IPS-20b (cell line): Measurements from ENCODE around the gene KRTAP5-2.

Experiments used
- H3K27ac ChIP-seq: one replicate; pipeline ENCODE4 v1.5.1; 2013; ENCODE audit warnings: low read length
- H3K27me3 ChIP-seq: 2 replicates; pipeline ENCODE4 v1.6.1; 2013; ENCODE audit warnings: mild to moderate bottlenecking, low read length, inconsistent platforms; ENCODE audit not compliant: insufficient read depth
- H3K36me3 ChIP-seq: 2 replicates; pipeline ENCODE4 v1.6.1; 2013; ENCODE audit warnings: low read depth, mild to moderate bottlenecking, inconsistent platforms, low read length, moderate library complexity; ENCODE audit not compliant: insufficient read depth
- H3K4me1 ChIP-seq: 2 replicates; pipeline ENCODE4 v1.6.1; 2013; ENCODE audit warnings: mild to moderate bottlenecking, control low read depth, inconsistent platforms, low read length, moderate library complexity; ENCODE audit not compliant: insufficient read depth
- H3K4me3 ChIP-seq: 2 replicates; pipeline ENCODE4 v1.5.1; 2013; ENCODE audit warnings: mild to moderate bottlenecking, low read length, inconsistent platforms
- H3K9ac ChIP-seq: 2 replicates; pipeline ENCODE4 v1.6.1; 2013; ENCODE audit warnings: low read depth, mild to moderate bottlenecking, inconsistent platforms, low read length, moderate library complexity
- H3K9me3 ChIP-seq: 2 replicates; pipeline ENCODE4 v1.6.1; 2013; ENCODE audit warnings: mild to moderate bottlenecking, low read depth, low read length, inconsistent platforms; ENCODE audit not compliant: insufficient read depth

The KRTAP5-2 gene

GRCh38 chr11:1637628-1638027, 39.5 kb upstream of the KRTAP5-2 start:
- no peak overlapping the region for H3K27ac ChIP-seq
- no peaks in the 10 kb centered on the region for H3K36me3 ChIP-seq
- H3K9ac ChIP-seq, result no peak overlapping the region
- H3K27me3 ChIP-seq, result no peaks in the 10 kb centered on the region
- H3K4me3 ChIP-seq, result no peak overlapping the region
- H3K9me3 ChIP-seq, result no peaks in the 10 kb centered on the region
- no peaks in the 10 kb centered on the region for H3K4me1 ChIP-seq

DNA sequence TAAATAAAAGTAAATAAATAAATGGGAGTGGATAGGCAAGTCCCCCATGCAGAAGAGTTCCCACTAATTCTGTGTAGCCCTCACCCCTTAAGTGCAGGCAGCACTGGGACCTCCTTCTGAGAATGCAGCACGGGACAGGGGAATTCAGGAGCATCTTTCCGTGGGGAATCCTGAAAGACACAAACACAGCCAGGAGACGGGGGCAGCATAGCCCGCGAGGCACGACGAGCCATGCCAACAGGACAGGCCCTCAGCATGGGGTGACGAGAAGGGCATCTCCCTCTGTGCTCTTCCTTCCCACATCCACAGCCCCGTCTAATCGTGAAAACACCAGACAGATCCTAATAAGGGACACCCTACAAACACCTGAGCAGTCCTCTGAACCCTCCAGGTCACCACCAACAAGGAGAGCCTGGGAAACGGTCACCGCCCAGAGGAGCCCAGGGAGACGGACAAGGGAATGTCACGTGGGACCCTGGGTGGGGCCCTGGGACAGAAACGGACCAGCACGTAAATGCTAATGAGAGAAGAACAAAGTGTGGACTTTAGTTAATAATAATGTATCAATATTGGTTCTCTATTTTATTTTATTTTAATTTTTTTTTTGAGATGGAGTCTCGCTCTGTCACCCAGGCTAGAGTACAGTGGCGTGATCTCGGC, 38.3 kb upstream of the KRTAP5-2 start:
- Histone ChIP-seq H3K27me3 (peaks cover 8% of the 10 kb centered on the region), H3K9ac (no peak overlapping the region), H3K36me3 (no peaks in the 10 kb centered on the region), H3K4me1 (no peaks in the 10 kb centered on the region), H3K4me3 (no peak overlapping the region), H3K27ac (no peak overlapping the region), H3K9me3 (no peaks in the 10 kb centered on the region)

DNA sequence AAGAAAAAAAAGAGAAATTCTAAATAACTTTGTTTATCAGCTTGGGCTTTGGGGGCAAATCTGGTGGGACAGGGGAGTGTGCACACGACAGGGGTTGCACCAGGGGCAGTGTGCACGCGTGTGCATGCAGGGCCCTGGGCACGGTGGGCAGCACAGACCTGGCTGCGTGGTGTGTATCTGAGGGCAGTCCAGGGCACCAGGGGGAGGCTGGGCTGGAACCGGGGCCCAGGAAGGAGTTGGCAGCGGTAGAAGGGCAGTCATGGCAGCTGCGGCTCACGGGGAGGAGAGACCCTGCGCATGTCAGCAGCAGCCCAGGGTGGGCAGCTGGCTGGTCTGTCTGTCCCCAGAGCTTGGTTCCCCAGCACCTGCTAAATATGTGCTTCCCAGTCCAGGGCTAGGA, 35.8 kb upstream of the KRTAP5-2 start:
- Histone ChIP-seq H3K36me3 (no peaks in the 10 kb centered on the region), H3K4me1 (no peaks in the 10 kb centered on the region), H3K4me3 (no peak overlapping the region), H3K9ac (no peak overlapping the region), H3K9me3 (no peaks in the 10 kb centered on the region), H3K27me3 (peaks cover 22% of the 10 kb centered on the region), H3K27ac (no peak overlapping the region)

DNA sequence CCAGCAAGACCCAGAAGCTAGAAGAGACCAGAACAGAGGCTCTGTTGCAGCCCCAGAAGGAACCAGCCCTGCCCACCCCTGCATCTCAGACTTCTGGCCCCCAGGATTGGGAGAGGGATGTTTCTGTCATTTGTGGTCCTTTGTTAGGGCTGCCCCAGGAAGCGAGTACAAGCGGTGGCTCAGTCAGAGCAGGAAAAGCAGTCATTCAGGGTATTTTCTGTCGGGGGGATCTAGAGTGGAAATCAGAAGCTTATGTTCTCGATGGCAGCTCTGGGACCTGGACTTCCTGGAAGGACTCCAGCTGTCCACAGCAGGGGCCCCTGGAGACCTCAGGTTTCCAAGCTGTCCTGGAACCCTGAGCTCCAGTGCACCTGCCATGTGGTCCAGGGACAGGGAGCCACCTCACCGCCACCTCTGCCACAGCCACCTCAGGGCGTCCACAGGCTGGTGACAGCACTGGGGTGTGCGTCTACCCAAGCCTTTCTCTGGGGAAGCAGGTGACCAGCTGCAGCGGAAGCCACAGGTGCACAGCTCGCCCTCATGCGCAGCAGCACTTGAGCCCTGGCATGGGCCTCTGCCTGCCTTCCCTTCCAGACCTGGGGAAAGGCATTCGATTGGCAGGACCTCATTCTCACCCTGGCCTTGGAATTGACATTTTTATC, 34.1 kb upstream of the KRTAP5-2 start:
- Histone ChIP-seq H3K27me3 (peaks cover 36% of the 10 kb centered on the region), H3K36me3 (no peaks in the 10 kb centered on the region), H3K9ac (no peak overlapping the region), H3K9me3 (no peaks in the 10 kb centered on the region), H3K4me1 (no peaks in the 10 kb centered on the region), H3K4me3 (no peak overlapping the region), H3K27ac (no peak overlapping the region)

DNA sequence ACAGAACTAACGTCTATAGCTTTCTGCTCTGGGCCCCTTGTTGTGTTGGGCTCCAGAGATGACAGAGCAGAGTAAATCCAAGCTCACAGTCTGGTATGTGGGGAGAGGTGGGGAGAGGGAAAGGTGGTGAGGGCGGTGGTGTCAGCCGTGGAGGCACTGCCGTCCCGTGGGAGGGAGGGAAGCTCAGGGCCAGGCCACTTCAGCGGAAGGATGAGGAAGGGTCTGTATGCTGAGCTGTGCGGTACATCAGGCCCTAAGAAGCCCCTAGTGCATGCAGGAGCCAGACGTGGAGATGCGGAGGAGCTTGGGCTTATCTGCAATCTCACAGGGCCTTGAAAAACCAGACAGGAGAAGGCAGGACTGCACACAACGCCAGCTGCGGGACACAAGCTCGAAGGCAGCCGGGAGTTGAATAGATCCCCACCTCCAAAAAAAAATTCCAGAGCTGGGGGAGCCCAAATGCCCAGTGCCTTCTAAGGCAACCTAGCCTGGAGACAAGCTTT, 33.0 kb upstream of the KRTAP5-2 start:
- Histone ChIP-seq H3K9me3 (no peaks in the 10 kb centered on the region), H3K27ac (no peak overlapping the region), H3K4me1 (no peaks in the 10 kb centered on the region), H3K27me3 (peaks cover 37% of the 10 kb centered on the region), H3K36me3 (no peaks in the 10 kb centered on the region), H3K9ac (no peak overlapping the region), H3K4me3 (no peak overlapping the region)

DNA sequence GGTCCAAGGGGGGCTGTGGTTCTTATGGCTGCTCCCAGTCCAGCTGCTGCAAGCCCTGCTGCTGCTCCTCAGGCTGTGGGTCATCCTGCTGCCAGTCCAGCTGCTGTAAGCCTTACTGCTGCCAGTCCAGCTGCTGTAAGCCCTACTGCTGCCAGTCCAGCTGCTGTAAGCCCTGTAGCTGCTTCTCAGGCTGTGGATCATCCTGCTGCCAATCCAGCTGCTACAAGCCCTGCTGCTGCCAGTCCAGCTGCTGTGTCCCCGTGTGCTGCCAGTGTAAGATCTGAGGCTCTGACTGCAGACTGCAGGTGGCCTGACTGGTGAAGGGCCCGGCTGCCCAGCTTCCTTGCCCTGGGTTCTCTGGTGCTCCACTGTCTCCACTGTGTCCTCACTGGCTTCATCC, 32.2 kb upstream of the KRTAP5-2 start:
- no peak overlapping the region for H3K27ac ChIP-seq
- peaks cover 37% of the 10 kb centered on the region for H3K27me3 ChIP-seq
- H3K4me3 ChIP-seq, result no peak overlapping the region
- H3K36me3 ChIP-seq, result no peaks in the 10 kb centered on the region
- H3K4me1 ChIP-seq, result no peaks in the 10 kb centered on the region
- no peaks in the 10 kb centered on the region for H3K9me3 ChIP-seq
- no peak overlapping the region for H3K9ac ChIP-seq

DNA sequence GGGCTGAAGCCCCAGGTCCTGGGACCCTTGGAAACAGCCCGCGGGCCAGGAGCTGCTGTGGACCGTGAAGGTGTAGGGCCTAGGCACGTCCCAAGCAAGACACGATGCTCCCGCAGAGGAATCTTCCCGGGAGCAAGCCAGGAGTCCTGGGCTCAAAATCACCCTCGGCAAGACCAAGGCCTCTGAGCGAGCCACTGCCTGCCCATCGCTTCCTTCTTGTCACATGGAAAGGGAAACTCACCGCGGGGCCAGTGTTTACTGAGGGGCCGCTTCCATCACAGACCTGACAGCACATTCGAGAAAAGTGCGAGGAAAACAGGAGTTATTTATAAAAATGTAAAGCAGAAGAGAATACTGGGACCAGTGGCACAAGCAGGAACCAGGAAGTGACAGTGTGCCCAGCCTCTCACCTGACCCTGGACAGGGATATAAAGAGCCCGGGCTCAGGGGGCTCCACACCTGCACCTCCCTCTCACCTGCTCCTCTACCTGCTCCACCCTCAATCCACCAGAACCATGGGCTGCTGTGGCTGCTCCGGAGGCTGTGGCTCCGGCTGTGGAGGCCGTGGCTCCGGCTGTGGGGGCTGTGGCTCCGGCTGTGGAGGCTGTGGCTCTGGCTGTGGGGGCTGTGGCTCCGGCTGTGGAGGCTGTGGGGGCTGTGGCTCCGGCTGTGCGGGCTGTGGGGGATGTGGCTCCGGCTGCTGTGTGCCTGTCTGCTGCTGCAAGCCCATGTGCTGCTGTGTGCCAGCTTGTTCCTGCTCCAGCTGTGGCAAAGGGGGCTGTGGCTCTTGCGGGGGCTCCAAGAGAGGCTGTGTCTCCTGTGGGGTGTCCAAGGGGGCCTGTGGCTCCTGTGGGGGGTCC, 31.5 kb upstream of the KRTAP5-2 start, which contains the start of gene KRTAP5-5:
TSS of gene KRTAP5-5 (plus strand) at position 450 of the 860 bp plus-strand sequence. CDS start at position 516, 66 bp downstream.
- H3K27me3 ChIP-seq, result peaks cover 37% of the 10 kb centered on the region
- no peak within 1 kb of the TSS for H3K9ac ChIP-seq
- no peaks in the 10 kb centered on the region for H3K4me1 ChIP-seq
- no peak within 1 kb of the TSS for H3K27ac ChIP-seq
- no peak within 1 kb of the TSS; the same call in 1 of the 2 replicates for H3K4me3 ChIP-seq
- no peaks in the 10 kb centered on the region for H3K9me3 ChIP-seq
- H3K36me3 ChIP-seq, result no peaks in the 10 kb centered on the region

DNA sequence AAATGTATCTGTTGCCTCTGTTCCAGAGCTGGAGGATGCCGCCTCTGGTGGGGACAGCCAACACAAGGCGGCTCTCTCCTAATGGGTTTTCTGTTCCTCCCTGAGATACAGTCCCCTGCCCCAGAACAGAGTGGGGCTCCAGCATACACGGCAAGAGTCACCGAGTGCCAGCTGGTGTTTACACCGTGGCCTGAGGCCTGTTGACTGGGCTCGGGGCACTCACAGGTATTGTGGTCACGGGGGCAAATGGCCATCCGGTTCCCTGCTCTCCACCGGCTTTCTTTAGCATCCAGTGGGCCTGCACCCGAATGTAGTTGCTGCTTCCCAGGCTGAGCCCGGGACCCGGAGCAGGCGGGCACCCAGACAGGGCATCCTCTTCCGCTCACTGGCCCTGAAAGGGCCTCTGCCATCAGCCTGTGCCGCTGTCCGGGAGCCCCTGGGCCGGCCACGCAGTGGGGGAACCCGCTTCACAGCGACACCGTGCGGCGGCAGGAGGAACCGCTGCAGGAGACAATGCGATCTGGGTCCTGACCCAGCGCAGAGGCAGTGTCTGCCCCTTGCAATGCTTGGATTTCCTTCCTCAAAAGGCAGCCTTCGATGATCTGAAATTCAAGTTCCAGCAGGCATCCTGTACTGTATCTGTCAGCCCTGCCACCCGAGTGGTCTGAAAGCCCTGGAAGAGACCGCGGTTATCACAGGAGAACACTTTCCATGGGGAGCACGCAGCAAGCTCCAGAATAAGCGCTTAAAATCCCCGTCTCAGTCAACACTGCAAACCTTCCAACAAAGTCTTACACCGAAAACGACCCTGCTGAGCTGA, 30.6 kb upstream of the KRTAP5-2 start:
- Histone ChIP-seq H3K9ac (no peak overlapping the region), H3K36me3 (no peaks in the 10 kb centered on the region), H3K9me3 (no peaks in the 10 kb centered on the region), H3K4me1 (no peaks in the 10 kb centered on the region), H3K4me3 (no peak overlapping the region; the same call in 1 of the 2 replicates), H3K27me3 (peaks cover 37% of the 10 kb centered on the region), H3K27ac (no peak overlapping the region)

GRCh38 chr11:1625541-1625940, 27.4 kb upstream of the KRTAP5-2 start:
- peaks cover 23% of the 10 kb centered on the region for H3K27me3 ChIP-seq
- H3K4me1 ChIP-seq, result no peaks in the 10 kb centered on the region
- H3K9me3 ChIP-seq, result no peaks in the 10 kb centered on the region
- no peak overlapping the region for H3K4me3 ChIP-seq
- no peaks in the 10 kb centered on the region for H3K36me3 ChIP-seq
- no peak overlapping the region for H3K27ac ChIP-seq
- H3K9ac ChIP-seq, result no peak overlapping the region

DNA sequence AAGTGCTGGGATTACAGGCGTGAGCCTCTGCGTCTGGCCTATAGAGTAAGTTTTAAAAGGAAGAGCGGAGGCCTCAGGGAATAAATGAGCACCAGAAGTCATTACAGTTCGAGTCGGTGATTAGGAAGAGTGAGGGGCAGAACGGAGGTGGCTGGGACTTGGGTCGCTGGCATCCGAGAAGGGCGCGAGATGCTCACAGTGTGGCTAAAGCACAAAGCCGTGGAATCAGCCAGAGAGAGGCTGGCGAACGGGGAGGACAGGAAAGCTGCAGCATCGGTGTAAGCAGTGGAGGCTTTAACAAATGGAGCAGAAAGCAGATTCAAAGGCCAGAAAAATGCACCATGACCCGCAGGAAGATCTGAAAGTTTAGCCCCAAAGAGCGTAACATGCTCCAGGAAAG, 26.5 kb upstream of the KRTAP5-2 start:
- Histone ChIP-seq H3K4me3 (no peak overlapping the region), H3K27ac (no peak overlapping the region), H3K27me3 (peaks cover 22% of the 10 kb centered on the region), H3K36me3 (no peaks in the 10 kb centered on the region), H3K4me1 (no peaks in the 10 kb centered on the region), H3K9me3 (no peaks in the 10 kb centered on the region), H3K9ac (no peak overlapping the region)

- H3K27ac ChIP-seq, result no peak overlapping the region
- no peak overlapping the region for H3K9ac ChIP-seq
- H3K4me1 ChIP-seq, result no peaks in the 10 kb centered on the region
- H3K9me3 ChIP-seq, result no peaks in the 10 kb centered on the region
- H3K36me3 ChIP-seq, result no peaks in the 10 kb centered on the region
- H3K4me3 ChIP-seq, result no peak overlapping the region
- H3K27me3 ChIP-seq, result peaks cover 13% of the 10 kb centered on the region
These were observed 25.6 kb upstream of the KRTAP5-2 start for GRCh38 chr11:1623716-1624115.
